Osteoblast (primary cell): ENCODE measurements around the gene CACNA2D3. TPM values are rescaled to one million over a fixed set of nuclear protein-coding genes. Genes with fewer than 3 reads are reported as not detected.

Experiments
- DNase-seq: peaks from one replicate; pipeline ENCODE4 v3.0.0; 2011; ENCODE audit warnings: low spot score, mixed read lengths; ENCODE audit not compliant: insufficient read length; ENCODE audit errors: missing footprints
- H2AFZ ChIP-seq: 2 replicates; pipeline ENCODE4 v1.6.0; 2011; ENCODE audit warnings: mild to moderate bottlenecking, low read length
- H3K27ac ChIP-seq: 2 replicates; pipeline ENCODE4 v1.5.1; 2011; ENCODE audit warnings: mild to moderate bottlenecking, low read depth, low read length, moderate library complexity
- H3K27me3 ChIP-seq: 2 replicates; pipeline ENCODE4 v1.6.0; 2012; ENCODE audit warnings: mild to moderate bottlenecking, control low read depth, inconsistent platforms, low read length, moderate library complexity; ENCODE audit not compliant: insufficient read depth
- H3K36me3 ChIP-seq: 2 replicates; pipeline ENCODE4 v1.5.1; 2011; ENCODE audit warnings: mild to moderate bottlenecking, low read length, control low read depth, moderate library complexity; ENCODE audit not compliant: insufficient read depth
- H3K4me1 ChIP-seq: 2 replicates; pipeline ENCODE4 v1.5.1; 2011; ENCODE audit warnings: mild to moderate bottlenecking, low read length, control low read depth, moderate library complexity; ENCODE audit not compliant: insufficient read depth
- H3K4me2 ChIP-seq: 2 replicates; pipeline ENCODE4 v1.6.0; 2011; ENCODE audit warnings: mild to moderate bottlenecking, low read length; ENCODE audit not compliant: insufficient read depth
- H3K4me3 ChIP-seq: fragments of 200-600 bp; sonication (generic); 3 replicates; pipeline ENCODE4 v1.5.1; 2012; ENCODE audit warnings: mild to moderate bottlenecking, low read length, inconsistent platforms; ENCODE audit not compliant: insufficient read depth
- H3K79me2 ChIP-seq: 2 replicates; pipeline ENCODE4 v1.6.0; 2012; ENCODE audit warnings: mild to moderate bottlenecking, low read length, control low read depth, inconsistent platforms; ENCODE audit not compliant: insufficient read depth
- H3K9me3 ChIP-seq: 2 replicates; pipeline ENCODE4 v1.5.1; 2011; ENCODE audit warnings: low read depth, low read length, control low read depth
- H4K20me1 ChIP-seq: 2 replicates; pipeline ENCODE4 v1.6.0; 2012; ENCODE audit warnings: mild to moderate bottlenecking, low read length, control low read depth; ENCODE audit not compliant: insufficient read depth
- CTCF ChIP-seq: IDR thresholded peaks from 2 replicates; pipeline ENCODE4 v1.5.1; 2011; ENCODE audit warnings: mild to moderate bottlenecking, low read depth, low read length, moderate library complexity; ENCODE audit errors: extremely low read depth
- total RNA-seq: library from RNA; depleted of rRNA; stranded (reverse); fragments of >200 nt; gene quantifications from 2 replicates; pipeline ENCODE4 v1.2.3, GENCODE V29; 2012

CACNA2D3 gene
- total RNA-seq, 1 donor: 0.36 TPM

- H3K79me2 ChIP-seq: no peaks in the 10 kb centered on the region
- peak; percentile 73 for DNase-seq
- H3K27ac ChIP-seq: no peak overlapping the region
- H3K36me3 ChIP-seq: no peaks in the 10 kb centered on the region
- TF ChIP-seq CTCF: peak; percentile 92
- peaks cover 4% of the 10 kb centered on the region for H3K4me1 ChIP-seq
- no peak overlapping the region for H2AFZ ChIP-seq
- no peak overlapping the region for H3K4me3 ChIP-seq
- H3K4me2 ChIP-seq: peak overlapping the region; percentile 1
- no peaks in the 10 kb centered on the region for H4K20me1 ChIP-seq
- H3K9me3 ChIP-seq: no peaks in the 10 kb centered on the region
- no peaks in the 10 kb centered on the region for H3K27me3 ChIP-seq
Measured at GRCh38 chr3:54427941-54428871, 305.9 kb downstream of the CACNA2D3 start.

- no peaks in the 10 kb centered on the region for H4K20me1 ChIP-seq
- H3K27me3 ChIP-seq: no peaks in the 10 kb centered on the region
- H2AFZ ChIP-seq: no peak overlapping the region
- H3K79me2 ChIP-seq: no peaks in the 10 kb centered on the region
- H3K27ac ChIP-seq: no peak overlapping the region
- no peak overlapping the region for H3K4me2 ChIP-seq
- H3K4me3 ChIP-seq: no peak overlapping the region
- no peaks in the 10 kb centered on the region for H3K4me1 ChIP-seq
- DNase-seq: no peak
- no peak for TF ChIP-seq CTCF
- no peaks in the 10 kb centered on the region for H3K36me3 ChIP-seq
- no peaks in the 10 kb centered on the region for H3K9me3 ChIP-seq
Measured at GRCh38 chr3:54432975-54433374, 310.6 kb downstream of the CACNA2D3 start.

GRCh38 chr3:54433846-54434245 lies 311.5 kb downstream of the CACNA2D3 start:
- Histone ChIP-seq H3K9me3 (no peaks in the 10 kb centered on the region), H3K79me2 (no peaks in the 10 kb centered on the region), H3K27me3 (no peaks in the 10 kb centered on the region), H3K4me2 (no peak overlapping the region), H4K20me1 (no peaks in the 10 kb centered on the region), H3K4me1 (no peaks in the 10 kb centered on the region), H3K4me3 (no peak overlapping the region), H2AFZ (no peak overlapping the region), H3K27ac (no peak overlapping the region), H3K36me3 (no peaks in the 10 kb centered on the region)
- no peak for TF ChIP-seq CTCF
- no peak for DNase-seq

- Histone ChIP-seq H3K27me3 (no peaks in the 10 kb centered on the region), H3K4me3 (no peak overlapping the region), H3K79me2 (no peaks in the 10 kb centered on the region), H2AFZ (no peak overlapping the region), H3K27ac (no peak overlapping the region), H3K36me3 (no peaks in the 10 kb centered on the region), H4K20me1 (no peaks in the 10 kb centered on the region), H3K9me3 (no peaks in the 10 kb centered on the region), H3K4me2 (no peak overlapping the region), H3K4me1 (no peaks in the 10 kb centered on the region)
- no peak for TF ChIP-seq CTCF
- no peak for DNase-seq
Measured at GRCh38 chr3:54434756-54435155, 312.4 kb downstream of the CACNA2D3 start.
